NCI-H1417 (cell line): Measurements from ENCODE around the gene RBM47.
A peak's percentile ranks its signal among the peaks of the same experiment; 100 is the strongest.
"Not testable (repeated sequence)": the region's sequence is repeated elsewhere in the genome, so short reads cannot be mapped to it uniquely, and the experiment has no call there.

Source experiments
- DNase-seq, 3 experiments: peaks; one replicate each; lab custom pipeline; 2025; lab: John Stamatoyannopoulos, UW

RBM47 gene

GRCh38 chr4:40562208-40562607 lies 67.5 kb downstream of the RBM47 start:
- DNase-seq = no peak

GRCh38 chr4:40561543-40562177 lies 68.0 kb downstream of the RBM47 start:
- DNase-seq = not testable (repeated sequence)

GRCh38 chr4:40559585-40560465 lies 69.8 kb downstream of the RBM47 start:
- no peak for DNase-seq

- no peak for DNase-seq
Measured at GRCh38 chr4:40557736-40558135, 71.9 kb downstream of the RBM47 start.

GRCh38 chr4:40555176-40555900 lies 74.3 kb downstream of the RBM47 start:
- DNase-seq = no peak

GRCh38 chr4:40554641-40555040 lies 75.0 kb downstream of the RBM47 start:
- DNase-seq = not testable (repeated sequence)

GRCh38 chr4:40553995-40554394 lies 75.7 kb downstream of the RBM47 start:
- peak in 1 of 3 experiments; percentile 23 for DNase-seq

GRCh38 chr4:40552536-40552935 lies 77.1 kb downstream of the RBM47 start:
- DNase-seq = no peak

GRCh38 chr4:40551568-40552136 lies 78.0 kb downstream of the RBM47 start:
- not testable (repeated sequence) for DNase-seq

- peak in 1 of 3 experiments; percentile 67 for DNase-seq
Measured at GRCh38 chr4:40550948-40551462, 78.7 kb downstream of the RBM47 start.

- no peak for DNase-seq
Measured at GRCh38 chr4:40550196-40550595, 79.5 kb downstream of the RBM47 start.

GRCh38 chr4:40548256-40548655 lies 81.4 kb downstream of the RBM47 start:
- DNase-seq = no peak

GRCh38 chr4:40547789-40548132 lies 81.9 kb downstream of the RBM47 start:
- DNase-seq = no peak

GRCh38 chr4:40546969-40547788 lies 82.5 kb downstream of the RBM47 start:
- no peak for DNase-seq

GRCh38 chr4:40546506-40546905 lies 83.2 kb downstream of the RBM47 start:
- no peak for DNase-seq

- not testable (repeated sequence) for DNase-seq
Measured at GRCh38 chr4:40545487-40545886, 84.2 kb downstream of the RBM47 start.

GRCh38 chr4:40544221-40544620 lies 85.4 kb downstream of the RBM47 start:
- no peak for DNase-seq

- DNase-seq = no peak
Measured at GRCh38 chr4:40540800-40541199, 88.9 kb downstream of the RBM47 start.

- DNase-seq = no peak
Measured at GRCh38 chr4:40536032-40536431, 93.6 kb downstream of the RBM47 start.

GRCh38 chr4:40531636-40532023 lies 98.0 kb downstream of the RBM47 start:
- DNase-seq = no peak

- DNase-seq = no peak
Measured at GRCh38 chr4:40530961-40531635, 98.6 kb downstream of the RBM47 start.
